ENCODE measurements around the gene NADSYN1.

Gene NADSYN1

GRCh38 chr11:71423181-71423790, 29.7 kb upstream of the NADSYN1 start:
- peak; percentile 46 for DNase-seq
- Histone ChIP-seq H3K4me1 (ENCODE audit: low read length) (peaks cover 9% of the 10 kb centered on the region), H3K9me3 (replicated peaks; ENCODE audit: insufficient read depth, low read length) (no peaks in the 10 kb centered on the region), H2AFZ (ENCODE audit: low read length) (no peak overlapping the region), H3K36me3 (replicated peaks; ENCODE audit: insufficient read depth, low read length) (no peaks in the 10 kb centered on the region), H3K27ac (ENCODE audit: low read length) (no peak overlapping the region), H3K27me3 (replicated peaks; ENCODE audit: insufficient read depth, low read length) (peaks cover 75% of the 10 kb centered on the region), H3K79me2 (ENCODE audit: low read length) (no peaks in the 10 kb centered on the region), H3K9ac (ENCODE audit: low read length) (no peak overlapping the region), H3K9me2 (replicated peaks; ENCODE audit: insufficient read depth, low read length) (no peaks in the 10 kb centered on the region), H3F3A (ENCODE audit: insufficient read depth, low read length) (peaks cover 14% of the 10 kb centered on the region), H4K20me1 (ENCODE audit: insufficient read depth, low read length) (no peaks in the 10 kb centered on the region; the same call in 1 of the 2 replicates), H3K4me2 (ENCODE audit: low read depth, low read length) (no peak overlapping the region), H3K4me3 (ENCODE audit: low read length) (no peak overlapping the region)
- TF ChIP-seq CTCF (IDR thresholded peaks at IDR 0.05; ENCODE audit: low read length) (no peak), EZH2 (optimal IDR thresholded peaks at IDR 0.05; ENCODE audit: low read depth, low read length) (no peak), EZH2phosphoT487 (IDR thresholded peaks at IDR 0.05; ENCODE audit: low read length) (no peak)

GRCh38 chr11:71425409-71425808, 27.6 kb upstream of the NADSYN1 start:
- Histone ChIP-seq H3K4me1 (ENCODE audit: low read length) (peaks cover 9% of the 10 kb centered on the region), H3K36me3 (replicated peaks; ENCODE audit: insufficient read depth, low read length) (no peaks in the 10 kb centered on the region), H3K4me3 (ENCODE audit: low read length) (no peak overlapping the region), H2AFZ (ENCODE audit: low read length) (no peak overlapping the region), H3F3A (ENCODE audit: insufficient read depth, low read length) (peaks cover 14% of the 10 kb centered on the region), H3K27ac (ENCODE audit: low read length) (no peak overlapping the region), H3K27me3 (replicated peaks; ENCODE audit: insufficient read depth, low read length) (peaks cover 73% of the 10 kb centered on the region), H3K4me2 (ENCODE audit: low read depth, low read length) (no peak overlapping the region), H3K79me2 (ENCODE audit: low read length) (no peaks in the 10 kb centered on the region), H4K20me1 (ENCODE audit: insufficient read depth, low read length) (no peaks in the 10 kb centered on the region; the same call in 1 of the 2 replicates), H3K9ac (ENCODE audit: low read length) (no peak overlapping the region), H3K9me3 (replicated peaks; ENCODE audit: insufficient read depth, low read length) (no peaks in the 10 kb centered on the region), H3K9me2 (replicated peaks; ENCODE audit: insufficient read depth, low read length) (no peaks in the 10 kb centered on the region)
- TF ChIP-seq CTCF (IDR thresholded peaks at IDR 0.05; ENCODE audit: low read length) (no peak), EZH2phosphoT487 (IDR thresholded peaks at IDR 0.05; ENCODE audit: low read length) (no peak)
- no peak for DNase-seq

GRCh38 chr11:71425860-71426259, 27.1 kb upstream of the NADSYN1 start:
- no peaks in the 10 kb centered on the region for H3K9me3 ChIP-seq (replicated peaks; ENCODE audit: insufficient read depth, low read length)
- TF ChIP-seq CTCF (IDR thresholded peaks at IDR 0.05; ENCODE audit: low read length) = no peak
- no peak for TF ChIP-seq EZH2 (optimal IDR thresholded peaks at IDR 0.05; ENCODE audit: low read depth, low read length)
- no peak for TF ChIP-seq EZH2phosphoT487 (IDR thresholded peaks at IDR 0.05; ENCODE audit: low read length)
- peaks cover 9% of the 10 kb centered on the region for H3K4me1 ChIP-seq (ENCODE audit: low read length)
- H3K9ac ChIP-seq (ENCODE audit: low read length) = no peak overlapping the region
- no peak overlapping the region for H3K4me2 ChIP-seq (ENCODE audit: low read depth, low read length)
- peaks cover 14% of the 10 kb centered on the region for H3F3A ChIP-seq (ENCODE audit: insufficient read depth, low read length)
- no peaks in the 10 kb centered on the region for H3K79me2 ChIP-seq (ENCODE audit: low read length)
- no peak for DNase-seq
- no peaks in the 10 kb centered on the region for H3K36me3 ChIP-seq (replicated peaks; ENCODE audit: insufficient read depth, low read length)
- no peak overlapping the region for H3K27ac ChIP-seq (ENCODE audit: low read length)
- H3K27me3 ChIP-seq (replicated peaks; ENCODE audit: insufficient read depth, low read length) = peaks cover 68% of the 10 kb centered on the region
- no peak overlapping the region for H2AFZ ChIP-seq (ENCODE audit: low read length)
- H3K9me2 ChIP-seq (replicated peaks; ENCODE audit: insufficient read depth, low read length) = no peaks in the 10 kb centered on the region
- H4K20me1 ChIP-seq (ENCODE audit: insufficient read depth, low read length) = no peaks in the 10 kb centered on the region; the same call in 1 of the 2 replicates
- H3K4me3 ChIP-seq (ENCODE audit: low read length) = no peak overlapping the region
